Astrocyte (in vitro differentiated cells and primary cell): ENCODE measurements around the gene MICAL2.

Source experiments
- EZH2 ChIP-seq: IDR thresholded peaks from 2 replicates; pipeline ENCODE4 v1.6.1; 2012; ENCODE audit warnings: mild to moderate bottlenecking, low read length, inconsistent platforms; ENCODE audit not compliant: insufficient read depth
- TF ChIP-seq, protein P1 (sequence below): IDR thresholded peaks from 2 replicates; pipeline ENCODE4 v1.5.1; 2011; ENCODE audit warnings: low read depth, mild to moderate bottlenecking, inconsistent platforms, low read length, moderate library complexity; ENCODE audit not compliant: insufficient read depth

DNA sequence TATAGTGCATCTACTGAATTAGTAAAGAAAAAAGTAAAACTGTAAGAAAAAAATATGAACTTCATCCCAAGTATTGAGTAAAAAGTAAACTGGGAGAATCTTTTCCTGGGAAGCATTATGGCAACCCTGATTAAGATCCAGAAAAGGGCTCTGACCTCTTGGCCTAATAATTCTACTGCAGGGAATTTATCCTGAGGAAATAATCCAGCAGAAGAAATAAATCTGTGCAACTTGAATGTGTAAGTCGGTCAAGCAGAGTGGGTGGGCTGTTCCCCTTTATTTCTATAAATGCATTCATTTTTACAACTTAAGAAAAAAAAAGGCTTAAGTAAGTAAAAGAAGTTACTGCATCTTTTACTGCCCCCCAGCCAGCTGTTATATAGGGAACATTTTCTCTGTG lies 155.7 kb downstream of the MICAL2 start:
- TF ChIP-seq, protein P1, sequence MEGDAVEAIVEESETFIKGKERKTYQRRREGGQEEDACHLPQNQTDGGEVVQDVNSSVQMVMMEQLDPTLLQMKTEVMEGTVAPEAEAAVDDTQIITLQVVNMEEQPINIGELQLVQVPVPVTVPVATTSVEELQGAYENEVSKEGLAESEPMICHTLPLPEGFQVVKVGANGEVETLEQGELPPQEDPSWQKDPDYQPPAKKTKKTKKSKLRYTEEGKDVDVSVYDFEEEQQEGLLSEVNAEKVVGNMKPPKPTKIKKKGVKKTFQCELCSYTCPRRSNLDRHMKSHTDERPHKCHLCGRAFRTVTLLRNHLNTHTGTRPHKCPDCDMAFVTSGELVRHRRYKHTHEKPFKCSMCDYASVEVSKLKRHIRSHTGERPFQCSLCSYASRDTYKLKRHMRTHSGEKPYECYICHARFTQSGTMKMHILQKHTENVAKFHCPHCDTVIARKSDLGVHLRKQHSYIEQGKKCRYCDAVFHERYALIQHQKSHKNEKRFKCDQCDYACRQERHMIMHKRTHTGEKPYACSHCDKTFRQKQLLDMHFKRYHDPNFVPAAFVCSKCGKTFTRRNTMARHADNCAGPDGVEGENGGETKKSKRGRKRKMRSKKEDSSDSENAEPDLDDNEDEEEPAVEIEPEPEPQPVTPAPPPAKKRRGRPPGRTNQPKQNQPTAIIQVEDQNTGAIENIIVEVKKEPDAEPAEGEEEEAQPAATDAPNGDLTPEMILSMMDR, result no peak
- no peak for TF ChIP-seq EZH2
